ENCODE results near the gene EIF3B.

Gene EIF3B

DNA sequence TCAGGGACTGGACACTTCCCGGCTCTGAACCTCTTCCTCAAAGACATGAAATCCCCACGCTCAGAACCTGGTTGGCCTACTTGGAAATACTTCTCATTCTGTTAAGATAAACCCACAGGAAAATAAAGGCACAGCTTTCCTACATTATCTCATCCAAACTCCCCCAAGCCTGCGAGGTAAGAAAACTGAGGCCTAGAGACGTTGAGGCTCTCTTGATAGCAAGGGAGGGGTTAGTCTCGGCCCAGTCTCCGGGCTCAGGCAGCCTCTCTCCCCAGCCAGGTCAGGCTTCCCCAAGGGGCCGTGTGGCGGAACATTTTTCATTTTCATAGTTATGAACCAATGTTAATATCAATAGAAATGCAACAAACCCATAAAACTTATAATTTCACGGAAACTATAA lies 4.6 kb upstream of the EIF3B start:
- TF ChIP-seq, protein P1, sequence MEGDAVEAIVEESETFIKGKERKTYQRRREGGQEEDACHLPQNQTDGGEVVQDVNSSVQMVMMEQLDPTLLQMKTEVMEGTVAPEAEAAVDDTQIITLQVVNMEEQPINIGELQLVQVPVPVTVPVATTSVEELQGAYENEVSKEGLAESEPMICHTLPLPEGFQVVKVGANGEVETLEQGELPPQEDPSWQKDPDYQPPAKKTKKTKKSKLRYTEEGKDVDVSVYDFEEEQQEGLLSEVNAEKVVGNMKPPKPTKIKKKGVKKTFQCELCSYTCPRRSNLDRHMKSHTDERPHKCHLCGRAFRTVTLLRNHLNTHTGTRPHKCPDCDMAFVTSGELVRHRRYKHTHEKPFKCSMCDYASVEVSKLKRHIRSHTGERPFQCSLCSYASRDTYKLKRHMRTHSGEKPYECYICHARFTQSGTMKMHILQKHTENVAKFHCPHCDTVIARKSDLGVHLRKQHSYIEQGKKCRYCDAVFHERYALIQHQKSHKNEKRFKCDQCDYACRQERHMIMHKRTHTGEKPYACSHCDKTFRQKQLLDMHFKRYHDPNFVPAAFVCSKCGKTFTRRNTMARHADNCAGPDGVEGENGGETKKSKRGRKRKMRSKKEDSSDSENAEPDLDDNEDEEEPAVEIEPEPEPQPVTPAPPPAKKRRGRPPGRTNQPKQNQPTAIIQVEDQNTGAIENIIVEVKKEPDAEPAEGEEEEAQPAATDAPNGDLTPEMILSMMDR (IDR thresholded peaks at IDR 0.05; ENCODE audit: control insufficient read depth, insufficient read depth, low read depth, low read length, missing control alignments) = no peak
- no peak overlapping the region for H3K4me3 ChIP-seq (ENCODE audit: control insufficient read depth, low read depth, low read length)
- no peak for DNase-seq (ENCODE audit: low read depth)

DNA sequence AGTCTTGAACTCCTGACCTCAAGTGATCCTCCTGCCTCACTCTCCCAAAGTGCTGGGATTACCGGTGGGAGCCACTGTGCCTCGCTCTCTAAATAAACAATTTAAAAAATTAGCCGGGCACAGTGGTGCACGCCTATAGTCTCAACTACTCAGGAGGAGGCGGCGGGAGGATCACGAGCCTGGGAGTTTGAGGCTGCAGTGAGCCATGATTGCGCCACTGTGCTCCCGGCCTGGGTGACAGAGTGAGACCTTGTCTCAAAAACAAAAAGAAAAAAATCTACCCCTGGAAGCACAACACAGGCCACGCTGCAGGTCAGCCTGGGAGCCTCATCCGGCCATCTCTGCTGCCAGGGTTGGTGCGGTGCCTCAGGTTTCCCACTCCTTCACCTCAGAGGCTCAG lies 3.8 kb upstream of the EIF3B start:
- DNase-seq (ENCODE audit: low read depth) = no peak
- H3K4me3 ChIP-seq (ENCODE audit: control insufficient read depth, low read depth, low read length) = no peak overlapping the region
- TF ChIP-seq, protein P1 (IDR thresholded peaks at IDR 0.05; ENCODE audit: control insufficient read depth, insufficient read depth, low read depth, low read length, missing control alignments) = no peak

DNA sequence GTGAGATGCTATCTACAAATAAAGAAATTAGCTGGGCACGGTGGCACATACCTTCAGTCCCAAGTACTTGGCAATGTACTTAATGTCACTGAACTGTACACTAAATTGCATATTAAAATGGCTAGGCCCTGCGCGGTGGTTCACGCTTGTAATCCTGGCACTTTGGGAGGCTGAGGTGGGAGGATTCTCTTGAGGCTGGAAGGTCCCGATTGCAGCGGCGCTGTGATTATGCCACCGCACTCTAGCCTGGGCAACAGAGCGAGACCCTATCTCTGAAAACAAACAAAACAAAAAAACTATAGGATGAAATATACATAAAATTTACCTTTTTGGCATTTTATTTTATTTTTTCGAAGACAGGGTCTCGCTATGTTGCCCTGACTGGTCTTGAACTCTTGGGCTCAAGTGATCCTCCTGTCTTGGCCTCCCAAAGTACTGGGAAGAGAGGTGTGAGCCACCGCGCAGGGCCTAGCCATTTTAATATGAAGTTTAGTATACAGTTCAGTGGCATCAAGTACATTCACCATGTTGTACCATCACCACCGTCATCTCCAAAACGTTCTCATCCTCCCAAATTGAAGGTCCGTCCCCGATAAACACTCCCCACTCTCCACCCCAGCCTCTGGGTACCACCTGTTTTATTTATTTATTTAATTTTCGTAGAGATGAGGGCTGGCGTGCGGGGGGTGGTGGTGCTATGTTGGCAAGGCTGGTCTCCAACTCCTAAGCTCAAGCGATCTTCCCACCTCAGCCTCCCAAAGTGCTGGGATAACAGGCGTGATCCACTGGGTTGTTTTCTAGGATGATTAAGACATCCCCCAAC lies 1.3 kb upstream of the EIF3B start:
- H3K4me3 ChIP-seq (ENCODE audit: control insufficient read depth, low read depth, low read length) = peak overlapping the region; percentile 95
- DNase-seq (ENCODE audit: low read depth) = no peak
- TF ChIP-seq, protein P1 (IDR thresholded peaks at IDR 0.05; ENCODE audit: control insufficient read depth, insufficient read depth, low read depth, low read length, missing control alignments) = no peak

DNA sequence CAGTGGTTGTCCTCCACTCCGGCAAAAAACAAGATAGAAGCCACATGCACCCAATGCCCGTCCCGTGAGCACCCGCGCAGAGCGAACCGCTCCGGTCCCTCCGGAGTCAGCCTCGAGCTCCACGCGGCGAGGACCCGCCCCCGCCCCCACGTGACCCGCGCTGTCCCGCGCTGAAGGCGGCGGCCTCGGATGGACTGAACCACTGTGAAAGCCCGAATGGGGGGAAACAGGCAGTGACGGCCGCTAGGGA lies 766 bp upstream of the EIF3B start:
- TF ChIP-seq, protein P1 (IDR thresholded peaks at IDR 0.05; ENCODE audit: control insufficient read depth, insufficient read depth, low read depth, low read length, missing control alignments) = no peak
- H3K4me3 ChIP-seq (ENCODE audit: control insufficient read depth, low read depth, low read length) = peak overlapping the region; percentile 95
- DNase-seq (ENCODE audit: low read depth) = no peak

DNA sequence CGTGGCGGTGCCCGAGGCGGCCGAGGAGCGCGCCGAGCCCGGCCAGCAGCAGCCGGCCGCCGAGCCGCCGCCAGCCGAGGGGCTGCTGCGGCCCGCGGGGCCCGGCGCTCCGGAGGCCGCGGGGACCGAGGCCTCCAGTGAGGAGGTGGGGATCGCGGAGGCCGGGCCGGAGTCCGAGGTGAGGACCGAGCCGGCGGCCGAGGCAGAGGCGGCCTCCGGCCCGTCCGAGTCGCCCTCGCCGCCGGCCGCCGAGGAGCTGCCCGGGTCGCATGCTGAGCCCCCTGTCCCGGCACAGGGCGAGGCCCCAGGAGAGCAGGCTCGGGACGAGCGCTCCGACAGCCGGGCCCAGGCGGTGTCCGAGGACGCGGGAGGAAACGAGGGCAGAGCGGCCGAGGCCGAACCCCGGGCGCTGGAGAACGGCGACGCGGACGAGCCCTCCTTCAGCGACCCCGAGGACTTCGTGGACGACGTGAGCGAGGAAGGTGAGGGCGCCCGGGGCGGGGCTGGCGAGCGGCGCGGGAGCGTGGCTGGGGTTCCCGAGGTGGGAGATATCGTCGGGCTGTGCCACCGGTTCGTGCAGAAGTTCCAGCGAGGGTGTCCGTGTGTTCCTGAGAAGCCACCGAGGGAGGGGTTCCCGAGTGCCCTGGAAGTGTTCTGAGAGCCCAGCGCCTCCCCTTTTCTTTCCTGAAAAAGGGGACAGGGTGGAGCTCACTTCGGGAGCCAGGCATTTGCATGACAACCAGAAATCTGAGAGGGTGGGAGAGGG lies 495 bp downstream of the EIF3B start:
- TF ChIP-seq, protein P1 (IDR thresholded peaks at IDR 0.05; ENCODE audit: control insufficient read depth, insufficient read depth, low read depth, low read length, missing control alignments) = no peak
- DNase-seq (ENCODE audit: low read depth) = no peak

DNA sequence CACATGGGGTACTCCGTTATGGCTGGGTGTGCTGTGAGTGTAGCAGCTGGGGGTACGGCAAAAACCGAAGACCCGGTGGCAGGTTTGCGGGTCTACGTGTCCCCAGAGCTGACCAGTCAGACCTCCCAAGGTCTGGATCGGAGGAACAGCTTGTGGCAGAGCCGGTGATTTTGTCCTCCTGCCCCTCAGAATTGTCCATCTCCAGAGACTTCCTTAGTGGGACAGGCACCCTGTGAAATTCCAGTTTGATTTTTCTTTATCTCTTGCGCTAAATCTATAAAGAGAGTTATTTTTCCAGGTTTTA lies 1.0 kb downstream of the EIF3B start:
- H3K4me3 ChIP-seq (ENCODE audit: control insufficient read depth, low read depth, low read length) = peak overlapping the region; percentile 95
- no peak for DNase-seq (ENCODE audit: low read depth)
- TF ChIP-seq, protein P1 (IDR thresholded peaks at IDR 0.05; ENCODE audit: control insufficient read depth, insufficient read depth, low read depth, low read length, missing control alignments) = no peak

More for the DNA sequence above, 495 bp downstream of the EIF3B start:
- peak overlapping the region; percentile 95 for H3K4me3 ChIP-seq (ENCODE audit: control insufficient read depth, low read depth, low read length)

Measured in AG09309 (cell line).